KMS-11 (cell line): Measurements from ENCODE around the gene DDA1.

Source experiments
- H2AFZ ChIP-seq: fragments of 200-600 bp; sonication (generic); 2 replicates; pipeline ENCODE4 v1.6.1; 2016; ENCODE audit warnings: antibody characterized with exemption, mixed run types, low read depth
- H3K27ac ChIP-seq: fragments of 200-600 bp; sonication (generic); 2 replicates; pipeline ENCODE4 v1.6.1; 2016; ENCODE audit warnings: mild to moderate bottlenecking, mixed run types
- H3K27me3 ChIP-seq: fragments of 200-600 bp; sonication (generic); 2 replicates; pipeline ENCODE4 v1.6.1; 2017; ENCODE audit warnings: mild to moderate bottlenecking, low read depth, mixed run types, moderate library complexity; ENCODE audit not compliant: insufficient read depth
- H3K36me3 ChIP-seq: fragments of 200-600 bp; sonication (generic); 2 replicates; pipeline ENCODE4 v1.6.1; 2017; ENCODE audit warnings: mild to moderate bottlenecking, mixed run types; ENCODE audit not compliant: insufficient read depth
- H3K4me1 ChIP-seq: fragments of 200-600 bp; sonication (generic); 2 replicates; pipeline ENCODE4 v1.6.1; 2016; ENCODE audit warnings: mild to moderate bottlenecking, low read depth, mixed run types; ENCODE audit not compliant: poor library complexity, severe bottlenecking
- H3K4me2 ChIP-seq: fragments of 200-600 bp; sonication (generic); 2 replicates; pipeline ENCODE4 v1.7.0; 2016; ENCODE audit warnings: mild to moderate bottlenecking, mixed run types
- H3K4me3 ChIP-seq: fragments of 200-600 bp; sonication (generic); IDR thresholded peaks from 2 replicates; pipeline ENCODE4 v1.6.1; 2017; ENCODE audit warnings: low read depth, low read length, mixed read lengths; ENCODE audit not compliant: insufficient read depth
- H3K79me2 ChIP-seq: fragments of 200-600 bp; sonication (generic); 2 replicates; pipeline ENCODE4 v1.6.1; 2016; ENCODE audit warnings: low read depth, mixed run types; ENCODE audit not compliant: insufficient read depth
- H3K9ac ChIP-seq: fragments of 200-600 bp; sonication (generic); 2 replicates; pipeline ENCODE4 v1.6.1; 2016; ENCODE audit warnings: mild to moderate bottlenecking, mixed run types
- H4K20me1 ChIP-seq: fragments of 200-600 bp; sonication (generic); 2 replicates; pipeline ENCODE4 v1.6.1; 2016; ENCODE audit warnings: mild to moderate bottlenecking, mixed run types; ENCODE audit not compliant: insufficient read depth
- TF ChIP-seq, protein P1 (sequence below): fragments of 200-600 bp; sonication (generic); conservative IDR thresholded peaks from 2 replicates; pipeline ENCODE4 v1.6.1; 2017; ENCODE audit warnings: low read depth, mild to moderate bottlenecking, antibody characterized with exemption, low read length, moderate library complexity, mixed read lengths

The DDA1 gene

DNA sequence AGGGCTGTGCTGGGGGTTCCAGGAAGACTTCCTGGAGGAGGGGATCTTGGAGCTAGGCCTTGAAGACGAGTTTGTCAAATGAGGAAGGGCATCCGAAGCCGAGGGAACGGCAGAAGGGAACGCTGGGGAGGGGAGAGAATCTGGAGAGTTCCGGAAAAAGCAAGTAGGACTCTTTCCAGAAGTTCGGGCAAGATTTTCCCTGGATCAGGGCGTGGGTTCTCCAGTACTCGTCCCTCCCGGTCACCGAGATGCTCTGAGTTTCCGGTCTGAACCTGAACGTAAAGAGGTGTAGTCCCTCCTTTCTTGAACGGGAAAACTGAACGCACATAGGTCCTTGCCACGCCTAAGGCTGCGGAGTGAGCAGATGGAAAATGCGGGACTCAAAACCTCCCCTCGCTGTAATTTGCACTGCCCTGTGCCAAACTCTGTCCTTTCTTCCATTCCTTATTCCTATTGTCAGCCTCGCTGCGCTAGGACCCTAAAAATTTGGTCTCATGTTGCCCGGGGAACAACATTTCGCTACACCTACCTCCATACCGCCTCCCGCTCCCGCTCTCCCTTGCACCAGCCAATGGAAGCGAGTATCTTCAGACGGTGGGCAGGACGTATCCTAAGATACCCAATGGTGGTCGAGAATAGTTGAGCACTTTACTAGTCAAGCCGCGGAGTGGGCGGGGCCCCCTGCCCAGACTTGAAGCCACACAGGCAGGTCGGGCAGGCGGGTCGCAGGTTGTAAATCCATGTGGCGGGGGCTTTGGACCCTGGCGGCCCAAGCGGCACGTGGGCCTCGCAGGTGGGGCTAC lies 27.7 kb downstream of the DDA1 start, which contains the start of gene GTPBP3:
GTPBP3 (plus strand) TSS at position 682 of the 803 bp plus-strand sequence; CDS start at position 741, 59 bp downstream.
- Histone ChIP-seq H3K4me3 (peak within 1 kb of the TSS; percentile 7), H3K36me3 (no peaks in the 10 kb centered on the region), H3K79me2 (no peaks in the 10 kb centered on the region), H3K4me1 (peaks cover 19% of the 10 kb centered on the region), H3K27ac (peak within 1 kb of the TSS; percentile 72), H4K20me1 (no peaks in the 10 kb centered on the region), H3K9ac (peak within 1 kb of the TSS; percentile 54), H2AFZ (peak within 1 kb of the TSS; percentile 68; the same call in 1 of the 2 replicates), H3K4me2 (peak within 1 kb of the TSS; percentile 88), H3K27me3 (no peaks in the 10 kb centered on the region)
- TF ChIP-seq, protein P1, sequence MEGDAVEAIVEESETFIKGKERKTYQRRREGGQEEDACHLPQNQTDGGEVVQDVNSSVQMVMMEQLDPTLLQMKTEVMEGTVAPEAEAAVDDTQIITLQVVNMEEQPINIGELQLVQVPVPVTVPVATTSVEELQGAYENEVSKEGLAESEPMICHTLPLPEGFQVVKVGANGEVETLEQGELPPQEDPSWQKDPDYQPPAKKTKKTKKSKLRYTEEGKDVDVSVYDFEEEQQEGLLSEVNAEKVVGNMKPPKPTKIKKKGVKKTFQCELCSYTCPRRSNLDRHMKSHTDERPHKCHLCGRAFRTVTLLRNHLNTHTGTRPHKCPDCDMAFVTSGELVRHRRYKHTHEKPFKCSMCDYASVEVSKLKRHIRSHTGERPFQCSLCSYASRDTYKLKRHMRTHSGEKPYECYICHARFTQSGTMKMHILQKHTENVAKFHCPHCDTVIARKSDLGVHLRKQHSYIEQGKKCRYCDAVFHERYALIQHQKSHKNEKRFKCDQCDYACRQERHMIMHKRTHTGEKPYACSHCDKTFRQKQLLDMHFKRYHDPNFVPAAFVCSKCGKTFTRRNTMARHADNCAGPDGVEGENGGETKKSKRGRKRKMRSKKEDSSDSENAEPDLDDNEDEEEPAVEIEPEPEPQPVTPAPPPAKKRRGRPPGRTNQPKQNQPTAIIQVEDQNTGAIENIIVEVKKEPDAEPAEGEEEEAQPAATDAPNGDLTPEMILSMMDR: no peak

DNA sequence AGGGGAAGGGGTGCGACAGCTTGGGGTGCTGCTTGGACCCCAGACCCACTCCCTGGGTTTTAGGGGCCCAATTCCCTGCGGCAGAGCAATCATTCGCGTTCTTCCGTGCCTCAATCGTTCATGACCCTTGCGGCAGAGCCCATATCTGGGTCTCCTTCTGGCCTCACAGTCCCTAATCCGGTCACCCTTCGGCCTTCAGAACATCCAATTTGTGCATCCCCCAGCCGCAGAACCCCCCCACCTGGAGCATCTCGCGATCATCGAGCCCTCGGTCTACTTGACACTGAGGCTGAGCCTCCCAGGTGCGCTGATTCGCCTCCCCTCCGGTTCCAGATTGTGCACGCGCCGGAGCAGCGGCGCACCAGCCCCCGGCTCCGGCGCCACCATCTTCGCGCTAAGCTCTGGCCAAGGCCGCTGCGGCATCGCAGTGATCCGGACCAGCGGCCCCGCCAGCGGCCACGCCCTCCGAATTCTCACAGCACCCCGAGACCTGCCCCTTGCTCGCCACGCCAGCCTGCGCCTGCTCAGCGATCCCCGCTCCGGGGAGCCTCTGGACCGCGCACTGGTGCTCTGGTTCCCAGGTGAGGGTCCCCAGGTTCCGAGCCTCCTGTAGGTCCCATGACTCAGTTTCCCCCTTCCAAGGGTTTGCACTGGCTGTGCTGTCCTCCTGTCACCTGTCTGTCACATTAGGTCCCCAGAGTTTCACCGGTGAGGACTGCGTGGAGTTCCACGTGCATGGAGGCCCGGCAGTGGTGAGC lies 28.5 kb downstream of the DDA1 start:
- Histone ChIP-seq H3K4me1 (peaks cover 16% of the 10 kb centered on the region), H2AFZ (peak overlapping the region; percentile 27; the same call in 1 of the 2 replicates)
- TF ChIP-seq, protein P1: no peak

DNA sequence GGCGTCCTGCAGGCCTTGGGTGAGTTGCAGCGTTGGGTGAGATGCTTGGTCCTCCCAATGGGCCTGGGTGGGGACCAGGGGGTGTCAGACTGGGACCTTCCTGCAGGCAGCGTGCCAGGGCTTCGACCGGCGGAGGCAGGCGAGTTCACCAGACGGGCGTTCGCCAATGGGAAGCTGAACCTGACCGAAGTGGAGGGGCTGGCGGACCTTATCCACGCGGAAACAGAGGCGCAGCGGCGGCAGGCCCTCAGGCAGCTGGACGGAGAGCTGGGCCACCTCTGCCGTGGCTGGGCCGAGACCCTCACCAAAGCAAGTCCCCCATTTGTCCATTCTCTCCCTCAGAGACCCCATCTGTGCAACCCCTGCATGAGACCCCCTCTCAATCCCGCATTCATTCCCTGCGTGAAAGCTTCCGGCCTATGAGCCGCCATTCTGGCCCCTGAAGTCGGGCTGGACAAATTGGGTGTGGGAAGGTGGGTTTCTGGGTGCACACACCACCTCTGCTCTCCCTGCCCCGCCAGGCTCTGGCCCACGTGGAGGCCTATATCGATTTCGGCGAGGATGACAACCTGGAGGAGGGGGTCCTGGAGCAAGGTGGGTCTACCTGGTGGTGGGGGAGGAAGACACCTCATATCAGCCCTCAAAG lies 29.2 kb downstream of the DDA1 start:
- peaks cover 16% of the 10 kb centered on the region for H3K4me1 ChIP-seq
- no peaks in the 10 kb centered on the region for H4K20me1 ChIP-seq
- H3K27ac ChIP-seq: no peak overlapping the region
- H3K4me3 ChIP-seq: no peak overlapping the region
- peak overlapping the region; percentile 45; the same call in 1 of the 2 replicates for H3K9ac ChIP-seq
- H2AFZ ChIP-seq: 0 out of 2 replicates have a peak overlapping the region, but pooled peaks have one; percentile 27
- H3K36me3 ChIP-seq: no peaks in the 10 kb centered on the region
- peak overlapping the region; percentile 88 for H3K4me2 ChIP-seq
- no peaks in the 10 kb centered on the region for H3K79me2 ChIP-seq
- no peaks in the 10 kb centered on the region for H3K27me3 ChIP-seq
- TF ChIP-seq, protein P1: no peak

More for the DNA sequence above, 28.5 kb downstream of the DDA1 start:
- Histone ChIP-seq H3K4me3 (no peak overlapping the region), H3K79me2 (no peaks in the 10 kb centered on the region), H3K9ac (peak overlapping the region; percentile 45), H3K27me3 (no peaks in the 10 kb centered on the region), H3K4me2 (peak overlapping the region; percentile 88), H4K20me1 (no peaks in the 10 kb centered on the region), H3K27ac (peak overlapping the region; percentile 35), H3K36me3 (no peaks in the 10 kb centered on the region)

DNA sequence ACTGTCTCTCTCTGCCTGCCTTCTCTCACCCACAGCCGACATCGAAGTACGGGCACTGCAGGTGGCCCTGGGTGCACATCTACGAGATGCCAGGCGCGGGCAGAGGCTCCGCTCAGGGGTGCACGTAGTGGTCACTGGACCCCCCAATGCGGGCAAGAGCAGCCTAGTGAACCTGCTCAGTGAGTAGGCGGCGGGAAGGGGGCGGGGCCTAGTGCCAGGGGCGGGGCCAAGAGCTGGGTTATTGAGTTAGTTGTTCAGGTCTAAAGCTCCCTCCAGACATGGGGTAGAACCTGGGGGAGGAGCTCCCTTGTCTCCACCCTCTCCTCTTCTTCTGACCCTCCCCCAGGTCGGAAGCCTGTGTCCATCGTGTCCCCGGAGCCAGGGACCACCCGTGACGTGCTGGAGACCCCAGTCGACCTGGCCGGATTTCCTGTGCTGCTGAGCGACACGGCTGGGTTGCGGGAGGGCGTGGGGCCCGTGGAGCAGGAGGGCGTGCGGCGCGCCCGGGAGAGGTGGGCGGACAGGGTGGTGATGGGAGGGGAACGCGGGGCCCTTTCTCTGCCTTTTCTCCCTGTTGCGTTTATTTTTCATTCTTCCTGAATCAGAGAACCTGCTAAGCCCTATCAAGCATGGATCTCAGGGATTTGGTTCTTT lies 29.9 kb downstream of the DDA1 start:
- TF ChIP-seq, protein P1: no peak
- Histone ChIP-seq H3K9ac (no peak overlapping the region), H4K20me1 (no peaks in the 10 kb centered on the region), H3K27me3 (no peaks in the 10 kb centered on the region), H3K4me2 (no peak overlapping the region; the same call in 1 of the 2 replicates), H3K79me2 (no peaks in the 10 kb centered on the region), H2AFZ (no peak overlapping the region), H3K4me1 (peaks cover 14% of the 10 kb centered on the region), H3K4me3 (no peak overlapping the region), H3K36me3 (no peaks in the 10 kb centered on the region), H3K27ac (no peak overlapping the region)
